Left renal pelvis (tissue), 4 donors: ENCODE data around the gene NEK7. TPM values are rescaled to one million over a fixed set of nuclear protein-coding genes. Genes with fewer than 3 reads are reported as not detected.
"Not testable (repeated sequence)": the region's sequence is repeated elsewhere in the genome, so short reads cannot be mapped to it uniquely, and the experiment has no call there.

Experiments
- DNase-seq, 4 donors: peaks; one replicate each; pipeline ENCODE4 v3.0.0-alpha.2; 2013; ENCODE audit warnings: low read depth in 4 of 4, low spot score in 3 of 4
- polyA plus RNA-seq, 4 donors: library from polyadenylated mRNA; unstranded; fragments of 120-200 nt; gene quantifications; one replicate each; pipeline ENCODE4 v1.2.1, GENCODE V29; 2013; ENCODE audit not compliant: insufficient read length in 4 of 4

NEK7 gene
- 10 to 100 TPM; 46.0 to 69.8 (median 55.9) TPM for polyA plus RNA-seq

DNA sequence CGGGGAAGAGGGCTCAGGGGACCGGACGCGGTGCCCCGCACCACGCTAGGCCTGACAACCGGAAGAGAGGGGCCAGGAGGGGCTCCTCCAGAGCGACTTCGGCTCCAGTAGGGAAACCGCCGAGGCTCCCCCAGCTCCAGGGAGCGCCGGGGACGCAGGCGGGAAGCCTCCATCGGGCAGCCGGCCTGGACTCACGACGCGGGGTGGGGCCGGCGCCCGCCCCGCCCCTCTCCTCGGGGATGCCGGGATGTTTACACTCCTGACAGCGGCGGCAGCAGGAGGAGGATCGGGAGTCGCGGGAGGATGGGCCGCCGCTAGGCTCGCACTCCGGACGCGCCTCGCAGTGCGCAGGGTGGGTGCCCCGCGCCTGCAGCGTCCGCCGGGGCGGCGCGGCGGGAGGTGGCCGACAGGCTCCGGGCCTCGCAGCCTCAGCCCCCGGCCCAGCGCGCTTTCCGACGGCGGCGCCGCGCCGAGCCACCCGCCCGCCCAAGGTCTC lies at the start of gene NEK7:
Gene NEK7 (plus strand): TSS at position 254 of the 496 bp plus-strand sequence. CDS start 75,583 bp downstream, outside the sequence.
- DNase-seq = peak; percentile 56 to 77 (median 70)

DNA sequence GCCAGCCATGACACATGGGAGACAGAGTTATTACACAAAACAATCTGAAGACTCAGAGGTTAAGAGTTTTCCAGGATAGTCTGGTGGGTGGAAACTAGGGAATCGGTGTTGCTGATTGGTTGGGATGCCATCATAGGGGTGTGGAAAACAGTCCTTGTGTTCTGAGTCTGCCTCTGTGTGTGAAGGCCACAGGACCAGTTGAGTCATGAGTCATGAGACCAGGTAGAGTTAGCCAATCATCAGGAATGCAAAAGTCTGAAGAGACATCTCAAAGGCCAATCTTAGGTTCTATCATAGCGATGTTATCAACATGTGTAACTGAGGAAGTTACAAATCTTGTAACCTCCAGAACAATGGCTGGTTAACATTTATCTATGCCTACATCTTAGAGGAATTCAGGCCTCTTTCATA lies 49.7 kb upstream of the NEK7 start:
- no peak for DNase-seq

DNA sequence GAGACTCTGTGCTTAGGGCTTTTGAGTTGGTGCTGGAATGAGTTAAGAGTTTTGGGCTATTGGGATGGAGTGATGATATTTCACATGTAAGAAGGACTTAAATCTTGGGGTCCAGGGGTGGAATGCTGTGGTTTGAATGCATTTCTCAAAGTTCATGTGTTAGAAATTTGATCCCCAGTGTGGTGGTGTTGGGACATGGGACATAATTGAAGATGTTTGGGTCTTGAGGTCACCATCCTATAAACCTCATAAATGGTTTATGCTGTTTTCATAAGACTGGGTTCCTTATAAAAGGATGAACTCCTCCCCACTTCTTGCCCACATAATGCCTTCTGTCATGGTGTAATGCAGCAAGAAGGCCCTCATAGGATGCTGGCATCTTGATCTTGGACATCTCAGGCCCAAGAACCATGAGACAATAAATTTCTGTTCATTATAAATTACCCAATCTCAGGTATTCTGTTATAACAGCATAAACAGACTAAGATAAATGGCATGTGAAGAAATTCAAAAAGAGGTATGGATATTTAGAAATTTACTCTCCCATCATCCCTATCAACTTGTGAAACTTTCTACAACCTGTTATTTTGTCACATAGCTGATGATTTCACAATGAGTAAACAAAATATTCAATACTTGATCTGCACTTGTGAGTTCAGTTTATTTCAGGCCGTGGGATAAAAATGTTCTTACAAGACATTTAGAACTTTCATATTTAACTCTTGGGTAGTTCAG lies 48.0 kb upstream of the NEK7 start:
- no peak for DNase-seq

DNA sequence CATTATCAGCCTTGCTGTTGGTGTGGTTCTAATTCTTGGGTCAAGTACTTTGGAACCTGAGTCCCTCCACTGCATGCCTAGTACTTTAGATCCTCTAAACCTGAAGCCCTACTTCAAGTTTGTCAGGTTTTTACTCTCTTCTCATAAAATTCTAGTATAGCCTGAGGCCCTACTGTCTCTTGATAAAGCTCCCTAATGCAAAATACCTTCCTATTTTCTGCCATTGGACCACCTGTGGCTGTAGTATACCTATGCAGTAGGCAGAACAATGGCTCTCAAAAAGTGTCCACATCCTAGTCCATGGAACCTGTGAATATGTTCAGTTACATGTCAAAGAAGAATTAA lies 47.5 kb upstream of the NEK7 start:
- no peak for DNase-seq

DNA sequence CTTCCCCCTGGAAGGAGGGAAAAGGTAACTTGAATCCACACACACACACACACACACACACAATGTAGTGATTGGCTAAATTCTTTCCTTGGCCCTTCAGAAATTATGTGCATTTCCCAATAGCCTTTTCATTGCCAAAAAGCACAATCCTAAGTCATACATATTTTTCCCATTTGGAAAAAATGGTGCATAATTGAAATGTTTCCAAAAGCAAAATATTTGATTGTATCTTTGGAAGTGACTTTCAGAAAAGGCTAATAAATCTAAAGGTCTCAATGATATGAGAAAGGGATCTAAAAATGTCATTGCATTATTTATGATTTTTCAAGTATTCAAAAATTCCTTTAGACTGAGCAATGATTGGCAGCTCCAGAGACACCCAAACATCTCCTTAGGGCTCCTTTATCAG lies 43.5 kb upstream of the NEK7 start:
- DNase-seq = no peak

DNA sequence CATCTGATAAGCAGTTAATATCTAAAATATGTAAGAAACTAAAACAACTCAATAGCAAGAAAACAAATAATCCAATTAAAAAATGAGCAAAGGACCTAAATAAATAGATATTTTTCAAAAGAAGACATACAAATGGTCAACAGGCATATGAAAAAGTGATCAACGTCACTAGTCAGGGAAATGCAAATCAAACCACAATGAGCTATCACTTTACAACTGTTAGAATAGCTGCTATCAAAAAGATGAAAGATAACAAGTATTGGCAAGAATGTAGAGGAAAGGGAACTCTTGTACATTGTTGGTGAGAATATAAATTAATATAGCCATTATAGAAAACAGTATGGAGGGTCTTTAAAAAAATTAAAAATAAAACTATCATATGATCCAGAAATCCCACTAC lies 40.7 kb upstream of the NEK7 start:
- no peak for DNase-seq

DNA sequence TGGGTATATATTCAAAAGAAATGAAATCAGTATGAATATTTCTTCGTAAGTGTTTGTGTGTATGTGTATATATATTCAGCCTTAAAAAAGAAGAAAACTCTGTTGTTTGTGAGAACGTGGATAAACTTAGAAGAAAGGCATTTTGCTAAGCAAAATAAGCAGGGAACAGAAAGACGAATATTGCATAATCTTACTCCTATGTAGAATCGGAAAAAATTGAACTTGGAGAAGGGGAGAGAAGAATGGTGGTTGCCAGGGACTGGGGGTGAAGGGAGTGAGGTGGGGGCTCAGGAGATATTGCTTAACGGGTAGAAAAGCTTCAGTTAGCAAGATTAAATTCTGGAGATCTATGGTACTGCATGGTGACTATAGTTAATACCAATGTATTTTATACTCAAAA lies 40.3 kb upstream of the NEK7 start:
- no peak for DNase-seq

DNA sequence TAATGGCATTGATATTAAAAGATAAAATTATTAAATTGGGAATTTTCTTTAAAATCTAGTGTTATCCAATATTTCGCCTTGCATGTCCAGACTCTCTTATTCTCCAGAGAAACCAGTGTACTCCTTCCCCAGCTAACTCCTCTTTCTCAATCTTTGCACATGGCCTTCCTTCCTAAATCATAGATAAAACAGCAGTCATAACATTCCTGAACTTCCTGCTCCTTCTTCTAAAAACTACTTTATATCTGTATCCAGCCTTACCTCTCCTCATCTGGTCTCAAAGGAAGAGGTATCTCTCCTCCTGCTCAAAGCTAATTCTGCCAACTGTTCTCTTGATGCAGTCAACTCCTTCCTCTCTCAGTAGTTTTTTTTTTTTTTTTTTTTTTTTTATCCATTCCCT lies 39.5 kb upstream of the NEK7 start:
- DNase-seq = no peak

DNA sequence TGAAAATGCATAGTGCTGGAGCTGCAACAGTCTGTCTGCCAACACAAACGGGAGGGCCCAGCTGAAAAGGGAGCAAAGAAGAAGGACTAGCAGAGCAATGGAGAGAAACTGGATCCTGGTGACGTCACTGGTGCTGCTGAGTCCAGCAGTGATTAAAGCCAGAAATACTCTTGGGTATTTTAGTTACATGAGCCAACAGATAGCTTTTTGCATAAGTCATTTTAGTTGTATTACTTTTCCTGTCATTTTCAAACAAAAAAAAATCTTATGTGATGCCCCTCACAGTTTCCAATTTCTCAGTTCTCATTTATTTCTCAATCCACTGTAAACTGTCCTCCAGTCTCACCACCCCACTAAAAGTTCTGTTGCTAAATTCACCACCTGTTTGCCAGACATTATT lies 38.7 kb upstream of the NEK7 start:
- peak in 2 of 4 donors; percentile 8 to 12 for DNase-seq

DNA sequence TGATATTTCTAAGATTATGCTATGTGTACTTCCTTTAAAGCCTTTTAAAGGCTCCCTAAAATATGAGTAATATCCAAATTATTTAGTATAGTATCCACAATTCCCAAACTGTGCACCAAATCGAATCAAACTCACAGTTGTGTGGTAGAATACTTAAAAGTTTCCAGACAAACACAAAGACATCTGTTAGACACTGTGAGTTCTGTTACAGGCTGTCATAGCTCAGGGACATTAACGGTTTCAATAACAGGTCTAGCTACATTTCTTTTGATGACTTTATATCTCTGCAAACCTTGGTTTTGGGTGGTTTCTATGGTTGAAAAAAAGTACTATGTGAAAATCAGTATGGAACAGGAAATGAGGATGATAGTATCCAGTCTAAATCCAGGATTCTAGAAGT lies 36.9 kb upstream of the NEK7 start:
- DNase-seq = no peak

DNA sequence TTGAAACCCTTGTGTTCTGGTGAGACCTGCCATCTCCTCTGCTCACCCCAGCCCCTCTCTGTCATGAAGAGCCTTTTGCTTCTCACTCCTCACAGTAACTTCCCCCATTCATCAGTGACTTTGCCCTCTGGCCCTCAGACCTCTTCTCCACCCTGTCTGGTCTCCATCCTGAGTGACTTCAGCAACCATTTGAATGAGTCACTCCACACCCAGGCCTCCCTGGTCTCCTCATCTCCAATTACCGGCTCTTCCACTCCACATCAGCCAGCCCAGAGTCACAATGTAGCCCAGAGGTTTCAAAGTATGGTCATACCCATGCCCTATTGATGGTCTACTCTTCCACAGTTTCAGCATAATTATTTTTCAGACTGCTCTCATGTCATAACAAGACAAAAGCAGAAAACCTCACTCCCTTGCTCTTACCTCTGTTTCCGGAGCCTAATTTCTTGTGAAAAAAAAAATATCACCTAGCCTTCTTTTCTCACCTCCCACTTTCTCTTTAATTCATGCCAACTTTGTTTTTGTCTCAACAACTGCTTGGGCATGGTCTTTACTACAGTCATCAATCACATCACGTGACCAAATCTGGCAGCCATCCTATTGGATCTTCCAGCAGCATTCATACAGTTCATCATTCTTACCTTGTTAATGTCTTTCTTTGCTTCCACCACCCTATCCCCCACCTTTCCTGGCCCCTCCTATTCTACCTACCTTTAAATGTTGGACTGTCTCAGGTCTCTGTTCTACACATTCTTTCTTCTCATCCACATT lies 35.6 kb upstream of the NEK7 start:
- DNase-seq = no peak

DNA sequence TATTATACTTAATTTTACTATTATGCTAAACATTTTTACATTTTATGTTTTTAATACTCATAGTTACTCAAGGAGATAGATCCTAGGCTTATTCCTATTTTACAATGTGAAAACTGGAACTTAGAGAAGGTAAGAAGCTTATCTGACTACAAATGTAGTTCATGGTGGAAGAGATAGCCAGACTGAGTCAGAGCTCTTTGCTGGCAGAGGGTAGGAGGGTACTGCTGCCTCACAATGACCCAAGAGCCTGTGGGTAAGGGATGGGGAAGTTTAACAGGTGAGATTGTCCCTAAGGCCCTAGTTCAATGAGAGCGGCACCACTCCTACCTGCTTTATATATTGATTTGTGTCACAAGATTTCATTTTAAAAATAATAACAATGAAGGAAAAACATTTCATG lies 34.1 kb upstream of the NEK7 start:
- no peak for DNase-seq

DNA sequence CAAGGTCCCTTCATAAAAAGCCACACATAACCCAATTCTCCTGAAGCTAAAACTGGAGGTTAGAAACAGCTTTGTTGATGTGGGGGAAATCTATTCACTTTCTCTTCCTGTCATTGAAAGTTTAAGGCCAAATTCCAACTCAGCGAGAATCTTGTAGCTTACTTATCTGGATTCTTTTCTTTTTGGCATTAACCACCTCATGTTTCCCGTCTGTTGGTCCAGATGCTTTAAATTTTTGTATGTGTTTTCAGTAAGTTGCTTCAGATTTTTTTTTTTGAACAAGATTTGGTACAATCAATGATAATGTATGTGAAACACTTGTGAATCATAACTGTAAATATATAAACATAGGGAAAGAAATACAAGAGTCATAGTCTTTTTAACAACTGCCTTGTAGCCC lies 33.7 kb upstream of the NEK7 start:
- no peak for DNase-seq

DNA sequence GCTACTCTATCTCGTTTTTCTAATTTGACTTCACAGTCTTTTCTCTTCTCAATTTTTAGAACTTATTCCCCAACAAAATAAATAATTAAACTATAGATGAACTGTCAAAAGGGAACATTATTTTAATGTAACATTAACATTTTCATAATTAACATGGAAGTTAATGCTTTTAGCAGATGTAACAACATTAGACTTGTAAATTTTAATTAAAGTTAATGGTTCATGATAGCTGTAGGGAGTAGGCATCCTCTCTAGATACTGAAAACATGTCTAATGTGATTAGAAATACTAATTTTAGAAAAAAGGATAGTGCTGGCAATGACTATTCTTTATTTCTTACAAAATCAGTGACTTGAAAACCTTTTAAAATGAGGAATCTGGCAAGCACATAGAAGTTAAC lies 32.1 kb upstream of the NEK7 start:
- DNase-seq = no peak

DNA sequence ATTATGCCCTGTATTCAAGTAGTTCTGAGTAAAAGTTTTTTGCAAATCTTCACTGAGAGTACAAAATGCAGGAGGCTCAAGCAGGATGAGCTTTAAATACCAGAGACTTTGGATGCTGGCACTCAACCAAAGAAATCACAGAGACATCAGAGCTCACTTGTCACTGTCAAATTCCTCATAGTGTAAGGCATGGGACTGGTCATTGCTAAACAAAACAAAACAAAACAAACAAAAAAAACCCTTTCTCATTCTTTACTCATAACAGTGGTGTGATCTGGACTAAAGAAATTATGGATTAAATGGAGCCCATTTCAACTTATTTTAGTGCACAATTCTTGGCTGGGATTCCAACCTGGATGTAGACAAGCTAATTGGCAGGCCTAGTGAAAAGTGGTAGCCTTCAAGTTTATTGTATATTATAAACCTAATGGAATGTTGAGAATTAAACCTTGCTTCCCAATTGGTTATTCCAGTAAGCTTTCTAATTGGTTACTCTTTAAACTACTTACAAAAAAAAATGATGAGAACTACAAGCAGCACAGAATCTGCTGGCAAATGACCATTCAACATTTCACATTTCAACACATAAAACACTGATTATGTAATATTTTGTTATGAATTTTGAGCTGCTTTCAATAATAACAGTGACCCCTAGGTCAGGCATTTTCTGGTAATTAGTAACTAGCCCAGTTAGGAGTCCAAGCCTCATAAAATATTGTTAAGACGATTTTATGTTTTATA lies 30.6 kb upstream of the NEK7 start:
- DNase-seq = peak in 1 of 4 donors; percentile 6

DNA sequence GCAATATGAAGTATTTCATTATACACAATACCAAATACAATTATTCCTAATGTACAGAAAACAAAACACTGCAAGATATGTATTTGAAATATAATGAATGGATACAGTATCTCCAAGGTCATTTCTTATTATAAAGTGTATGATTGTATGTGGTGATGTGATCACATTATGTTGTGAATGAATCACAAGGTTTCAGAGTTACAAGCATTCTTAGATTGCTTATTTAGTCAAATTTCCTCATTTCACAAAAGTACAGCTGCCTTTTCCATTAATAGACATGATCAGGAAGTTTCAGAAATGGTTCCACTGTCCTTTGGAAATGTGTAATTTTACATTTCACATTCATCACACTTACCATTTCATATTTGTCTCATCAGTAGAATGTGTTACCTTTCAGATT lies 28.3 kb upstream of the NEK7 start:
- no peak for DNase-seq

DNA sequence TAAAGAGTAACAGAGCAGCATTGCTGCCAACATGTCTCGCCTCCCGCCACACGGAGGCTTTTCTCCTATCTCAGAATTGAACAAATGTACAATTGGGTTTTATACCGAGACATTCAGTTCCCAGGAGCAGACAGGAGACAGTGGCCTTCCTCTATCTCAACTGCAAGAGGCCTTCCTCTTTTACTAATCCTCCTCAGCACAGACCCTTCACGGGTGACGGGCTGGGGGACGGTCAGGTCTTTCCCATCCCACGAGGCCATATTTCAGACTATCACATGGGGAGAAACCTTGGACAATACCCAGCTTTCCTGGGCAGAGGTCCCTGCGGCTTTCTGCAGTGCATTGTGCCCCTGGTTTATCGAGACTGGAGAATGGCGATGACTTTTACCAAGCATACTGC lies 26.7 kb upstream of the NEK7 start:
- not testable (repeated sequence) for DNase-seq

DNA sequence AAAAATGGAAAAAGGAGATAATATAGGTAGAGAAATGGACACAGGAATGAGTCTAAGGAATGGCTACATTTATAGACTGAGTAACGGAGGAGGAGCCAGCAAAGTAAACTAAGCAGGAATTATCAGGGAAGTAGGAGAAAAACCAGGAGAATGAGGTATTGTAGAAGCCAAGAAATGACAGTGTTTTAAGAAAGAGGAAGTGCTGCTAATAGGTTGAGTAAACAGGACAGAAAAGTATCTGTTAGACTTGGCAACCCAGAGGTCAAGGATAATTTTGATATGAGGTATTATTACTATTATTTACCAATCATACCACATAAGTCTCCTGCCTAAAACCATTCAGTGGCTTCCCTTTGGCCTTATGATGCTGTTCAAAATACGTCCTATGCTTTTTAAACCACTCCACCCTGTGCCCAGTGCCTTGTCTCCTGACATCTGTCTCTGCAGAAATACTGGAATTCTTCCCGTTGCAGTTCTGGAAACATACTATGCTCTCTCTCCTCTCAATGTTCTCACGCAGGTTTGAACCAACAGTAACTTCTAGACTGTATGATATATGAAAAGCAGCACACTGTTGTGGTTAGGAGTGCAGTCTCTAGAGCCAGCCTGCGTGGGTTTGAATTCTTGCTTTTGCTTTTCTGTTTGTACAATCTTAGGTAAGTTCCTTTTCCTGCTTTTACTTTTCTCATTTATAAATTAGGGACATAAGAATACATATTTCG lies 24.6 kb upstream of the NEK7 start:
- DNase-seq = no peak

DNA sequence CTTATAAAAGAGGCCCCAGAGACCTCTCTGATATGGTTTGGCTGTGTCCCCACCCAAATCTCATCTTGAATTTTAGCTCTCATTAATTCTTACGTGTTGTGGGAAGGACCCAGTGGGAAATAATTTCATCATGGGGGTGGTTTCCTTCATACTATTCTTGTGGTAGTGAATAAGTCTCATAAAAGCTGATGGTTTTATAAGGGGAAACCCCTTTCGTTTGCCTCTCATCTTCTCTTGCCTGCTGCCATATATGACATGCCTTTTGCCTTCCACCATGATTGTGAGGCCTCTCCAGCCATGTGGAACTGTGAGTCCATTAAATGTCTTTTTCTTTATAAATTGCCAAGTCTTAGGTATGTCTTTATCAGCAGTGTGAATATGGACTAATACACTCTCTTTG lies 22.5 kb upstream of the NEK7 start:
- no peak for DNase-seq

DNA sequence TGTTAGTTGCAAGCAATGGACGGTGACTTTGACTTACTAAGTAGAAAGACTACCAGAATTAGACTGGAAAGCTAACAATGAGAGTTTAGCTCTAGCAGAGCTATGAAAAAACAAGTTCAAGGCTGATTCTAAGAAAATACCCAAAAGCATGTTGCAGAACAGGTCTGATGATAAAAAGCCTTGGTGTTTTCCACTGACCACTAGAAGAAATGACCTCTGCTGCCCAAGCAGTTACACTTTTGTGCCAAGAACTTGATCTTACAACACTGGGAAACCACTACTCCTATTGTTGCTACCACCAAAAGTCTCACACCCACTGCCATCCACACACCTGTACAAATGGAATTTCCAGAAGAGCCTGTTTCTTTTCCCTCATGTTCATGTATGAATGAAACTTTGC lies 21.4 kb upstream of the NEK7 start:
- DNase-seq = no peak
